ENCODE results near the gene HOXA1.

Gene HOXA1

GRCh38 chr7:27129729-27130539, 34.1 kb upstream of the HOXA1 start:
- Histone ChIP-seq H3K27me3 (replicated peaks; ENCODE audit: insufficient read depth, low read length) (peaks cover 3% of the 10 kb centered on the region; the same call in 1 of the 2 replicates), H3K79me2 (ENCODE audit: low read length) (no peaks in the 10 kb centered on the region), H4K20me1 (ENCODE audit: insufficient read depth, low read length) (no peaks in the 10 kb centered on the region), H3F3A (ENCODE audit: insufficient read depth, low read length) (no peaks in the 10 kb centered on the region), H3K4me2 (ENCODE audit: low read depth, low read length) (no peak overlapping the region), H2AFZ (ENCODE audit: low read length) (no peak overlapping the region), H3K4me1 (ENCODE audit: low read length) (no peaks in the 10 kb centered on the region), H3K27ac (ENCODE audit: low read length) (no peak overlapping the region), H3K4me3 (ENCODE audit: low read length) (no peak overlapping the region), H3K9me3 (replicated peaks; ENCODE audit: insufficient read depth, low read length) (no peaks in the 10 kb centered on the region), H3K9me2 (replicated peaks; ENCODE audit: insufficient read depth, low read length) (no peaks in the 10 kb centered on the region), H3K9ac (ENCODE audit: low read length) (no peak overlapping the region), H3K36me3 (replicated peaks; ENCODE audit: insufficient read depth, low read length) (no peaks in the 10 kb centered on the region)
- DNase-seq: no peak
- TF ChIP-seq EZH2 (optimal IDR thresholded peaks at IDR 0.05; ENCODE audit: low read depth, low read length): no peak
- TF ChIP-seq CTCF (IDR thresholded peaks at IDR 0.05; ENCODE audit: low read length): no peak
- no peak for TF ChIP-seq EZH2phosphoT487 (IDR thresholded peaks at IDR 0.05; ENCODE audit: low read length)

GRCh38 chr7:27128776-27129728, 33.3 kb upstream of the HOXA1 start:
- Histone ChIP-seq H3K9me3 (replicated peaks; ENCODE audit: insufficient read depth, low read length) (no peaks in the 10 kb centered on the region), H3K27ac (ENCODE audit: low read length) (no peak overlapping the region), H2AFZ (ENCODE audit: low read length) (no peak overlapping the region), H3K36me3 (replicated peaks; ENCODE audit: insufficient read depth, low read length) (no peaks in the 10 kb centered on the region), H3K9me2 (replicated peaks; ENCODE audit: insufficient read depth, low read length) (no peaks in the 10 kb centered on the region), H3K4me3 (ENCODE audit: low read length) (no peak overlapping the region), H3K4me1 (ENCODE audit: low read length) (no peaks in the 10 kb centered on the region), H4K20me1 (ENCODE audit: insufficient read depth, low read length) (no peaks in the 10 kb centered on the region), H3K9ac (ENCODE audit: low read length) (no peak overlapping the region), H3K27me3 (replicated peaks; ENCODE audit: insufficient read depth, low read length) (peaks cover 3% of the 10 kb centered on the region; the same call in 1 of the 2 replicates), H3K79me2 (ENCODE audit: low read length) (no peaks in the 10 kb centered on the region), H3F3A (ENCODE audit: insufficient read depth, low read length) (no peaks in the 10 kb centered on the region), H3K4me2 (ENCODE audit: low read depth, low read length) (no peak overlapping the region)
- DNase-seq: no peak
- no peak for TF ChIP-seq EZH2 (optimal IDR thresholded peaks at IDR 0.05; ENCODE audit: low read depth, low read length)
- TF ChIP-seq EZH2phosphoT487 (IDR thresholded peaks at IDR 0.05; ENCODE audit: low read length): no peak
- no peak for TF ChIP-seq CTCF (IDR thresholded peaks at IDR 0.05; ENCODE audit: low read length)

- Histone ChIP-seq H3K9me3 (replicated peaks; ENCODE audit: insufficient read depth, low read length) (no peaks in the 10 kb centered on the region), H3K9ac (ENCODE audit: low read length) (no peak overlapping the region), H3K4me1 (ENCODE audit: low read length) (no peaks in the 10 kb centered on the region), H3K4me2 (ENCODE audit: low read depth, low read length) (no peak overlapping the region), H3F3A (ENCODE audit: insufficient read depth, low read length) (no peaks in the 10 kb centered on the region), H3K27me3 (replicated peaks; ENCODE audit: insufficient read depth, low read length) (peaks cover 5% of the 10 kb centered on the region; the same call in 1 of the 2 replicates), H3K79me2 (ENCODE audit: low read length) (no peaks in the 10 kb centered on the region), H2AFZ (ENCODE audit: low read length) (no peak overlapping the region), H3K4me3 (ENCODE audit: low read length) (no peak overlapping the region), H3K36me3 (replicated peaks; ENCODE audit: insufficient read depth, low read length) (no peaks in the 10 kb centered on the region), H4K20me1 (ENCODE audit: insufficient read depth, low read length) (no peaks in the 10 kb centered on the region), H3K9me2 (replicated peaks; ENCODE audit: insufficient read depth, low read length) (no peaks in the 10 kb centered on the region), H3K27ac (ENCODE audit: low read length) (no peak overlapping the region)
- DNase-seq: no peak
- TF ChIP-seq EZH2 (optimal IDR thresholded peaks at IDR 0.05; ENCODE audit: low read depth, low read length) (no peak), CTCF (IDR thresholded peaks at IDR 0.05; ENCODE audit: low read length) (no peak), EZH2phosphoT487 (IDR thresholded peaks at IDR 0.05; ENCODE audit: low read length) (no peak)
Measured at GRCh38 chr7:27128034-27128433, 32.2 kb upstream of the HOXA1 start.
